GM23338 (cell line): ENCODE results near the gene GTF3C2. TPM values are rescaled to one million over a fixed set of nuclear protein-coding genes. Genes with fewer than 3 reads are reported as not detected.

Source experiments
- ATAC-seq: fragments of 200-7000 bp; cut with Tn5 transposase; 3 replicates; pipeline ENCODE4 v1.9.1; 2020
- DNase-seq: peaks from one replicate; pipeline ENCODE4 v3.0.0-alpha.2; 2015; ENCODE audit warnings: low spot score
- H2AFZ ChIP-seq: fragments of 200-600 bp; sonication (generic); 2 replicates; pipeline ENCODE4 v1.8.0; 2016; ENCODE audit warnings: antibody characterized with exemption, mild to moderate bottlenecking, moderate library complexity
- H3F3A ChIP-seq: fragments of 200-600 bp; sonication (generic); replicated peaks from 2 replicates; pipeline ENCODE4 v1.8.0; 2017; ENCODE audit warnings: antibody characterized with exemption, mixed run types, low read depth
- H3K27ac ChIP-seq: fragments of 200-600 bp; sonication (generic); 2 replicates; pipeline ENCODE4 v1.6.1; 2016; ENCODE audit warnings: low read depth
- H3K27me3 ChIP-seq: fragments of 200-600 bp; sonication (generic); 2 replicates; pipeline ENCODE4 v1.8.0; 2016; ENCODE audit warnings: mild to moderate bottlenecking, mixed run types, moderate library complexity; ENCODE audit not compliant: insufficient read depth
- H3K36me3 ChIP-seq: fragments of 200-600 bp; sonication (generic); 2 replicates; pipeline ENCODE4 v1.8.0; 2016; ENCODE audit warnings: mild to moderate bottlenecking; ENCODE audit not compliant: insufficient read depth
- H3K4me1 ChIP-seq: fragments of 200-600 bp; sonication (generic); 2 replicates; pipeline ENCODE4 v1.8.0; 2016; ENCODE audit warnings: mild to moderate bottlenecking, moderate library complexity; ENCODE audit not compliant: insufficient read depth
- H3K4me2 ChIP-seq: fragments of 200-600 bp; sonication (generic); 2 replicates; pipeline ENCODE4 v1.7.1; 2017; ENCODE audit warnings: mixed run types
- H3K4me3 ChIP-seq: fragments of 200-600 bp; sonication (generic); 2 replicates; pipeline ENCODE4 v1.6.1; 2016; ENCODE audit warnings: mixed run types
- H3K79me2 ChIP-seq: fragments of 200-600 bp; sonication (generic); replicated peaks from 2 replicates; pipeline ENCODE4 v1.8.0; 2017; ENCODE audit warnings: mild to moderate bottlenecking; ENCODE audit not compliant: insufficient read depth
- H3K9me2 ChIP-seq: fragments of 200-600 bp; sonication (generic); 2 replicates; pipeline ENCODE4 v1.8.0; 2017; ENCODE audit not compliant: insufficient read depth
- H4K20me1 ChIP-seq: fragments of 200-600 bp; sonication (generic); replicated peaks from 2 replicates; pipeline ENCODE4 v1.8.0; 2017; ENCODE audit warnings: mild to moderate bottlenecking; ENCODE audit not compliant: insufficient read depth
- H3K27ac Mint-ChIP-seq: 2 replicates; pipeline ENCODE4 v1.8.0; 2020; ENCODE audit warnings: inconsistent platforms, mild to moderate bottlenecking, moderate library complexity, mixed read lengths
- H3K27me3 Mint-ChIP-seq: 3 replicates; pipeline ENCODE4 v1.8.0; 2022; ENCODE audit warnings: low read depth, mild to moderate bottlenecking, moderate library complexity, mixed read lengths, inconsistent platforms; ENCODE audit not compliant: insufficient read depth, poor library complexity
- H3K36me3 Mint-ChIP-seq: 3 replicates; pipeline ENCODE4 v1.8.0; 2021; ENCODE audit warnings: low read depth, mild to moderate bottlenecking, inconsistent platforms, moderate library complexity, mixed read lengths
- H3K4me1 Mint-ChIP-seq: 3 replicates; pipeline ENCODE4 v1.8.0; 2020; ENCODE audit warnings: mild to moderate bottlenecking, inconsistent platforms, mixed read lengths
- H3K4me3 Mint-ChIP-seq: 3 replicates; pipeline ENCODE4 v1.8.0; 2021; ENCODE audit warnings: moderate library complexity, mild to moderate bottlenecking, inconsistent platforms, mixed read lengths
- H3K9me3 Mint-ChIP-seq: 3 replicates; pipeline ENCODE4 v1.8.0; 2020; ENCODE audit warnings: moderate library complexity, mild to moderate bottlenecking, inconsistent platforms, mixed read lengths
- CTCF ChIP-seq, 2 experiments: fragments of 200-600 bp in 1 of 2; sonication (generic) in 1 of 2; conservative IDR thresholded peaks; 2 replicates each; pipeline versions ENCODE4 v1.5.1 to v1.6.1; 2016 to 2017; ENCODE audit warnings: antibody characterized with exemption in 2 of 2, low read depth in 2 of 2, mild to moderate bottlenecking in 2 of 2, moderate library complexity in 1 of 2
- ETS1 ChIP-seq: IDR thresholded peaks from 2 replicates; pipeline ENCODE4 v1.6.1; 2016; ENCODE audit warnings: antibody characterized with exemption
- EZH2 ChIP-seq: fragments of 200-600 bp; sonication (generic); IDR thresholded peaks from one replicate; pipeline ENCODE4 v1.8.0; 2017; ENCODE audit warnings: antibody characterized with exemption, mild to moderate bottlenecking, low read depth; ENCODE audit not compliant: unreplicated experiment
- EZH2phosphoT487 ChIP-seq: fragments of 200-600 bp; sonication (generic); IDR thresholded peaks from one replicate; pipeline ENCODE4 v1.8.1; 2018; ENCODE audit warnings: antibody characterized with exemption; ENCODE audit not compliant: unreplicated experiment
- NANOG ChIP-seq: IDR thresholded peaks from 2 replicates; pipeline ENCODE4 v1.6.1; 2016; ENCODE audit warnings: antibody characterized with exemption, borderline replicate concordance
- POLR2AphosphoS5 ChIP-seq: IDR thresholded peaks from 2 replicates; pipeline ENCODE4 v1.6.1; 2016; ENCODE audit warnings: antibody characterized with exemption, low read depth
- REST ChIP-seq: IDR thresholded peaks from one replicate; pipeline ENCODE4 v1.6.1; 2018; ENCODE audit warnings: antibody characterized with exemption; ENCODE audit not compliant: unreplicated experiment
- polyA plus RNA-seq: library from polyadenylated mRNA; unstranded; fragments of >200 nt; fragmentation: Nextera tagmentation; extraction: Ambion mirVana; gene quantifications from 2 replicates; pipeline ENCODE4 v1.2.1, GENCODE V29; 2016
- total RNA-seq: library from RNA; depleted of rRNA; stranded (reverse); fragments of >200 nt; shearing (Covaris generic); gene quantifications from 2 replicates; pipeline ENCODE4 v1.2.3, GENCODE V29; 2014

GTF3C2 gene
- total and polyA plus RNA-seq, 2 experiments from 2014 or later, result 69.1 to 118 TPM

- TF ChIP-seq NANOG (no peak), REST (no peak), EZH2phosphoT487 (no peak)
Observed at GRCh38 chr2:27307287-27307544, 49.3 kb downstream of the GTF3C2 start (continued).

GRCh38 chr2:27306573-27307286 lies 49.8 kb downstream of the GTF3C2 start:
- Histone ChIP-seq H4K20me1 (peaks cover 4% of the 10 kb centered on the region; the same call in 1 of the 2 replicates), H3K27me3 (peaks cover 57% of the 10 kb centered on the region), H3K9me2 (no peaks in the 10 kb centered on the region), H3K79me2 (no peaks in the 10 kb centered on the region), H3K27ac (no peak overlapping the region), H3K4me1 (peaks cover 9% of the 10 kb centered on the region), H3K4me3 (peak overlapping the region; percentile 55), H3K4me2 (peak overlapping the region; percentile 84), H3K36me3 (no peaks in the 10 kb centered on the region), H2AFZ (peak overlapping the region; percentile 94), H3F3A (peaks cover 10% of the 10 kb centered on the region; the same call in 1 of the 2 replicates)
- TF ChIP-seq CTCF (conservative IDR thresholded peaks at IDR 0.05; ENCODE audit: low read depth in 2 of 2), result peak; percentile 25 to 32; a peak in 3 of 4 replicates
- no peak for TF ChIP-seq NANOG
- TF ChIP-seq POLR2AphosphoS5, result no peak
- no peak for TF ChIP-seq ETS1
- TF ChIP-seq EZH2phosphoT487, result peak; percentile 47
- TF ChIP-seq EZH2, result peak; percentile 40
- H3K27me3 Mint-ChIP-seq, result peaks cover 54% of the 10 kb centered on the region
- H3K4me1 Mint-ChIP-seq, result peaks cover 6% of the 10 kb centered on the region
- peak; percentile 76 for DNase-seq
- ATAC-seq, result peak; percentile 39
- 0 out of 3 replicates have a peak, but pooled peaks cover 5% of the 10 kb centered on the region for H3K36me3 Mint-ChIP-seq
- no peak overlapping the region for H3K27ac Mint-ChIP-seq
- no peaks in the 10 kb centered on the region for H3K9me3 Mint-ChIP-seq
- peak overlapping the region; percentile 60 for H3K4me3 Mint-ChIP-seq
